Activated naive CD8-positive, alpha-beta T cell treated with anti-CD3 and anti-CD28 coated beads, Interleukin-2, amount 50 U/mL, for 24 hours (primary cell): ENCODE measurements around the gene CHCHD10.

ENCODE experiments used
- ATAC-seq: fragments of 150-1000 bp; cut with Tn5 transposase; one replicate; pipeline ENCODE4 v1.10.0; 2021
- DNase-seq: peaks from one replicate; pipeline ENCODE4 v3.0.0; 2021
- H3K27ac Mint-ChIP-seq: one replicate; pipeline ENCODE4 v1.8.0; 2021; ENCODE audit warnings: mild to moderate bottlenecking, mixed read lengths
- H3K27me3 Mint-ChIP-seq: one replicate; pipeline ENCODE4 v1.8.0; 2021; ENCODE audit warnings: mixed read lengths
- H3K36me3 Mint-ChIP-seq: one replicate; pipeline ENCODE4 v1.8.0; 2021; ENCODE audit warnings: low read depth, mixed read lengths
- H3K4me1 Mint-ChIP-seq: one replicate; pipeline ENCODE4 v1.8.0; 2021; ENCODE audit warnings: mixed read lengths
- H3K4me3 Mint-ChIP-seq: one replicate; pipeline ENCODE4 v1.8.0; 2021; ENCODE audit warnings: mild to moderate bottlenecking, moderate library complexity, mixed read lengths
- H3K9me3 Mint-ChIP-seq: one replicate; pipeline ENCODE4 v1.8.0; 2021; ENCODE audit warnings: mixed read lengths

The CHCHD10 gene

GRCh38 chr22:23720855-23721254 is 46.9 kb downstream of the CHCHD10 start:
- Mint-ChIP-seq H3K4me1 (peaks cover 8% of the 10 kb centered on the region), H3K36me3 (no peaks in the 10 kb centered on the region), H3K4me3 (no peak overlapping the region), H3K27ac (no peak overlapping the region), H3K9me3 (no peaks in the 10 kb centered on the region), H3K27me3 (no peaks in the 10 kb centered on the region)
- ATAC-seq (no peak), DNase-seq (no peak)

GRCh38 chr22:23718371-23719165 is 49.2 kb downstream of the CHCHD10 start:
- no peaks in the 10 kb centered on the region for H3K9me3 Mint-ChIP-seq
- no peak for DNase-seq
- no peak overlapping the region for H3K27ac Mint-ChIP-seq
- no peak overlapping the region for H3K4me3 Mint-ChIP-seq
- H3K4me1 Mint-ChIP-seq = peaks cover 21% of the 10 kb centered on the region
- H3K27me3 Mint-ChIP-seq = no peaks in the 10 kb centered on the region
- peaks cover 9% of the 10 kb centered on the region for H3K36me3 Mint-ChIP-seq
- ATAC-seq = no peak

- H3K4me3 Mint-ChIP-seq = peak overlapping the region; percentile 71
- peak; percentile 85 for ATAC-seq
- peak overlapping the region; percentile 83 for H3K27ac Mint-ChIP-seq
- H3K27me3 Mint-ChIP-seq = no peaks in the 10 kb centered on the region
- H3K4me1 Mint-ChIP-seq = peaks cover 22% of the 10 kb centered on the region
- H3K36me3 Mint-ChIP-seq = peaks cover 9% of the 10 kb centered on the region
- peak; percentile 85 for DNase-seq
- no peaks in the 10 kb centered on the region for H3K9me3 Mint-ChIP-seq
These were observed 50.7 kb downstream of the CHCHD10 start for GRCh38 chr22:23716811-23717801.
